A673 (cell line): ENCODE results near the gene TIA1. TPM values are rescaled to one million over a fixed set of nuclear protein-coding genes. Genes with fewer than 3 reads are reported as not detected.
"Not testable (repeated sequence)": the region's sequence is repeated elsewhere in the genome, so short reads cannot be mapped to it uniquely, and the experiment has no call there.

Experiments used
- BruUV-seq: library from RNA; stranded (reverse); fragments of 400-500 nt; replicated peaks from 2 replicates; lab custom pipeline; 2021; lab: Mats Ljungman, UMichigan
- CTCF ChIA-PET: fragments of 300-600 bp; sonication (Branson Sonifier 250); formaldehyde crosslinking; loops from one replicate; lab custom pipeline; 2022; ENCODE audit warnings: antibody characterized with exemption; lab: Charles Lee
- POLR2A ChIA-PET: fragments of 300-600 bp; sonication (Branson Sonifier 250); formaldehyde crosslinking; loops from one replicate; lab custom pipeline; 2022; ENCODE audit warnings: antibody characterized with exemption; ENCODE audit not compliant: low non-redundant PET; lab: Charles Lee
- DNase-seq: peaks from one replicate; pipeline ENCODE4 v3.0.0-alpha.2; 2015; ENCODE audit warnings: low spot score
- H3K27ac ChIP-seq: fragments of 200-600 bp; sonication (generic); 2 replicates; pipeline ENCODE4 v1.5.1; 2016; ENCODE audit warnings: mixed run types, low read depth, mild to moderate bottlenecking, mixed read lengths, antibody characterized with exemption, low read length; ENCODE audit not compliant: poor library complexity, severe bottlenecking
- H3K27me3 ChIP-seq: fragments of 200-600 bp; sonication (generic); replicated peaks from 2 replicates; pipeline ENCODE4 v1.6.1; 2017; ENCODE audit warnings: mixed run types, low read depth, mild to moderate bottlenecking, mixed read lengths, antibody characterized with exemption, low read length; ENCODE audit not compliant: insufficient read depth, poor library complexity
- H3K36me3 ChIP-seq: fragments of 200-600 bp; sonication (generic); 2 replicates; pipeline ENCODE4 v1.6.1; 2016; ENCODE audit warnings: mixed run types, mild to moderate bottlenecking, mixed read lengths, antibody characterized with exemption, low read length; ENCODE audit not compliant: insufficient read depth, poor library complexity, severe bottlenecking
- H3K4me1 ChIP-seq: fragments of 200-600 bp; sonication (generic); 2 replicates; pipeline ENCODE4 v1.6.1; 2017; ENCODE audit warnings: mixed run types, mild to moderate bottlenecking, mixed read lengths, antibody characterized with exemption, low read length; ENCODE audit not compliant: insufficient read depth, poor library complexity, severe bottlenecking
- H3K4me3 ChIP-seq: fragments of 200-600 bp; sonication (generic); 2 replicates; pipeline ENCODE4 v1.5.1; 2016; ENCODE audit warnings: low read depth, mixed run types, mild to moderate bottlenecking, mixed read lengths, low read length; ENCODE audit not compliant: poor library complexity, severe bottlenecking
- H3K9me3 ChIP-seq: fragments of 200-600 bp; sonication (generic); 2 replicates; pipeline ENCODE4 v1.6.1; 2016; ENCODE audit warnings: mixed run types, low read depth, mild to moderate bottlenecking, mixed read lengths, antibody characterized with exemption, low read length; ENCODE audit not compliant: poor library complexity, severe bottlenecking
- CTCF ChIP-seq: fragments of 300-800, 200-600 bp; sonication (generic); conservative IDR thresholded peaks from 2 replicates; pipeline ENCODE4 v1.5.1; 2017; ENCODE audit warnings: low read depth, mild to moderate bottlenecking, antibody characterized with exemption, low read length, moderate library complexity, mixed read lengths
- EZH2 ChIP-seq: fragments of 200-600 bp; sonication (generic); IDR thresholded peaks from 2 replicates; pipeline ENCODE4 v1.6.1; 2017; ENCODE audit warnings: borderline replicate concordance, low read depth, mild to moderate bottlenecking, mixed read lengths, antibody characterized with exemption, low read length; ENCODE audit not compliant: poor library complexity, severe bottlenecking
- intact Hi-C: fragments of 100-400 bp; cut with micrococcal nuclease; formaldehyde crosslinking; loops from one replicate; pipeline ENCODE4 v1.10.0; 2022; ENCODE audit not compliant: unreplicated experiment
- total RNA-seq: library from RNA; stranded (reverse); gene quantifications from 2 replicates; pipeline ENCODE4 v1.2.3, GENCODE V29; 2021

Gene TIA1
- total RNA-seq, 1 experiment from 2014 or later, result 197 TPM

GRCh38 chr2:70282439-70282838, 34.0 kb upstream of the TIA1 start:
- no peaks in the 10 kb centered on the region for H3K4me1 ChIP-seq
- ChIA-PET CTCF (no interaction called here), POLR2A (no interaction called here)
- intact Hi-C loops, result no loop called here
- H3K27ac ChIP-seq, result no peak overlapping the region
- H3K36me3 ChIP-seq, result peaks cover 81% of the 10 kb centered on the region
- no peak overlapping the region for H3K4me3 ChIP-seq
- BruUV-seq, result no TSS peak
- H3K9me3 ChIP-seq, result no peaks in the 10 kb centered on the region
- DNase-seq, result no peak
- no peaks in the 10 kb centered on the region for H3K27me3 ChIP-seq
- TF ChIP-seq EZH2 (no peak), CTCF (no peak)

- DNase-seq, result no peak
- Histone ChIP-seq H3K27ac (no peak overlapping the region), H3K4me3 (no peak overlapping the region), H3K36me3 (peaks cover 70% of the 10 kb centered on the region), H3K27me3 (no peaks in the 10 kb centered on the region), H3K4me1 (no peaks in the 10 kb centered on the region), H3K9me3 (no peaks in the 10 kb centered on the region)
- ChIA-PET POLR2A (no interaction called here), CTCF (no interaction called here)
- no TSS peak for BruUV-seq
- TF ChIP-seq CTCF (no peak), EZH2 (no peak)
- intact Hi-C loops, result no loop called here
Measured at GRCh38 chr2:70280242-70280798, 31.9 kb upstream of the TIA1 start.

- no peak overlapping the region for H3K27ac ChIP-seq
- TF ChIP-seq EZH2 (no peak), CTCF (no peak)
- no peaks in the 10 kb centered on the region for H3K36me3 ChIP-seq
- no TSS peak for BruUV-seq
- DNase-seq, result no peak
- H3K9me3 ChIP-seq, result no peaks in the 10 kb centered on the region
- intact Hi-C loops, result no loop called here
- H3K27me3 ChIP-seq, result no peaks in the 10 kb centered on the region
- ChIA-PET CTCF (no interaction called here), POLR2A (interaction anchor here (1.0 kb wide), 1 partner anchor 23 kb away, joined by 3 read pairs; the partner anchor contains the start of gene SNRPG)
- no peaks in the 10 kb centered on the region for H3K4me1 ChIP-seq
- no peak overlapping the region for H3K4me3 ChIP-seq
Measured at GRCh38 chr2:70270323-70270722, 21.9 kb upstream of the TIA1 start.

- DNase-seq, H3K27me3 ChIP-seq, BruUV-seq, H3K4me1 ChIP-seq, H3K36me3 ChIP-seq, H3K4me3 ChIP-seq, H3K9me3 ChIP-seq, intact Hi-C loops, CTCF ChIA-PET, H3K27ac ChIP-seq: not testable (repeated sequence)
- POLR2A ChIA-PET, result interaction anchor here (1.0 kb wide), 1 partner anchor 24 kb away, joined by 3 read pairs; the partner anchor contains the start of gene SNRPG
Measured at GRCh38 chr2:70269422-70270302, 21.2 kb upstream of the TIA1 start.

GRCh38 chr2:70266925-70267324, 18.5 kb upstream of the TIA1 start:
- CTCF ChIA-PET, H3K27ac ChIP-seq, BruUV-seq, H3K36me3 ChIP-seq, intact Hi-C loops, H3K9me3 ChIP-seq, POLR2A ChIA-PET, DNase-seq, H3K4me3 ChIP-seq, H3K4me1 ChIP-seq, H3K27me3 ChIP-seq: not testable (repeated sequence)
